Glutamatergic neuron (in vitro differentiated cells): ENCODE data around the gene DOCK10. TPM values are rescaled to one million over a fixed set of nuclear protein-coding genes. Genes with fewer than 3 reads are reported as not detected.

Experiments used
- DNase-seq: peaks from one replicate; pipeline ENCODE4 v3.0.0; 2022
- H3K27ac Mint-ChIP-seq: one replicate; pipeline ENCODE4 v1.8.0; 2020; ENCODE audit warnings: mild to moderate bottlenecking, mixed read lengths, inconsistent platforms; ENCODE audit not compliant: unreplicated experiment
- H3K27me3 Mint-ChIP-seq: one replicate; pipeline ENCODE4 v1.8.0; 2020; ENCODE audit warnings: mild to moderate bottlenecking, moderate library complexity, mixed read lengths, inconsistent platforms; ENCODE audit not compliant: unreplicated experiment
- H3K36me3 Mint-ChIP-seq: one replicate; pipeline ENCODE4 v1.8.0; 2020; ENCODE audit warnings: mild to moderate bottlenecking, mixed read lengths, inconsistent platforms; ENCODE audit not compliant: unreplicated experiment
- H3K4me1 Mint-ChIP-seq: one replicate; pipeline ENCODE4 v1.8.0; 2020; ENCODE audit warnings: mild to moderate bottlenecking, low read depth, mixed read lengths, inconsistent platforms; ENCODE audit not compliant: unreplicated experiment
- H3K4me3 Mint-ChIP-seq: one replicate; pipeline ENCODE4 v1.8.0; 2020; ENCODE audit warnings: mild to moderate bottlenecking, mixed read lengths, inconsistent platforms; ENCODE audit not compliant: unreplicated experiment
- H3K9me3 Mint-ChIP-seq: one replicate; pipeline ENCODE4 v1.8.0; 2020; ENCODE audit warnings: mild to moderate bottlenecking, moderate library complexity, mixed read lengths, inconsistent platforms; ENCODE audit not compliant: unreplicated experiment
- total RNA-seq: library from RNA; stranded (reverse); fragmentation: NEBNext Ultra II Directional; extraction: Animal tissue kit (Norgen Biotek cat#: 25700); gene quantifications from one replicate; pipeline ENCODE4 v1.2.1, GENCODE V29; 2021; ENCODE audit not compliant: unreplicated experiment
- TF ChIP-seq, protein P1 (sequence below): fragments of 200-600 bp; sonication (generic); IDR thresholded peaks from one replicate; pipeline ENCODE4 v1.5.0; 2021; ENCODE audit not compliant: partially characterized antibody, unreplicated experiment

DOCK10 gene
- total RNA-seq, 1 donor from 2014 or later, result 1.1 TPM

DNA sequence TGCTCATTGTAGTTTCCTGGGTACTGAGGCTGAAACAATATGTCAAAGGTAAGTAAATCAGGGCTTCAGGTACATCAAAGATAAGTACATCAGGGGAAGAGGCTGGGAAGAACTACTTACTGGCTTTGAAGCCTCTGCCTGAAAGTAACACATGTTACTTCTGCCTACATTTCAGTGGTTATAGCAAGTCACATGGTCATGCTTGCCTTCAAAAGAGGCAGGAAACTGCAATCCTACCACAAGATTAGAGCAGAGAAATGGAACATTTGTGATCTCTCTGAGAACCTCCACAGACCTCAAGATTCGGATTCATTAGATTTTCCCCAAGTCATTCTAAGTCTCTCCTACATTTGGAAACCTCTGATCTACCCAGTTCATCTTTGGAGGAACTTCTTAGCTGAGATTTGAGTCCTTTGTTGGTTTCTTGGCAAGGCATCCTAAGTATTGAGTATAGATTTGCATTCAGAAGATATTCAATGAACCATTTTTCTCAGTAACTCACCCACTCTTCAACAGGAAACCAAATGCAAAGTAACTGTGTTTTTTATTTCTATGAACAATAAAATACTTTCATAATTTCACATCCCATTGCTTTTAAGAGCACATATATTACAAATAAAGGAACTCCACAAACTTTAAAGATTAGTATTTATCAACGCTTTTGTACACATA lies 277.6 kb downstream of the DOCK10 start:
- H3K27ac Mint-ChIP-seq, result no peak overlapping the region

GRCh38 chr2:224757934-224758548 lies 284.2 kb downstream of the DOCK10 start:
- H3K27me3 Mint-ChIP-seq, result peaks cover 4% of the 10 kb centered on the region
- peaks cover 17% of the 10 kb centered on the region for H3K36me3 Mint-ChIP-seq
- no peak for DNase-seq
- H3K27ac Mint-ChIP-seq, result no peak overlapping the region
- TF ChIP-seq, protein P1, sequence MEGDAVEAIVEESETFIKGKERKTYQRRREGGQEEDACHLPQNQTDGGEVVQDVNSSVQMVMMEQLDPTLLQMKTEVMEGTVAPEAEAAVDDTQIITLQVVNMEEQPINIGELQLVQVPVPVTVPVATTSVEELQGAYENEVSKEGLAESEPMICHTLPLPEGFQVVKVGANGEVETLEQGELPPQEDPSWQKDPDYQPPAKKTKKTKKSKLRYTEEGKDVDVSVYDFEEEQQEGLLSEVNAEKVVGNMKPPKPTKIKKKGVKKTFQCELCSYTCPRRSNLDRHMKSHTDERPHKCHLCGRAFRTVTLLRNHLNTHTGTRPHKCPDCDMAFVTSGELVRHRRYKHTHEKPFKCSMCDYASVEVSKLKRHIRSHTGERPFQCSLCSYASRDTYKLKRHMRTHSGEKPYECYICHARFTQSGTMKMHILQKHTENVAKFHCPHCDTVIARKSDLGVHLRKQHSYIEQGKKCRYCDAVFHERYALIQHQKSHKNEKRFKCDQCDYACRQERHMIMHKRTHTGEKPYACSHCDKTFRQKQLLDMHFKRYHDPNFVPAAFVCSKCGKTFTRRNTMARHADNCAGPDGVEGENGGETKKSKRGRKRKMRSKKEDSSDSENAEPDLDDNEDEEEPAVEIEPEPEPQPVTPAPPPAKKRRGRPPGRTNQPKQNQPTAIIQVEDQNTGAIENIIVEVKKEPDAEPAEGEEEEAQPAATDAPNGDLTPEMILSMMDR, result no peak
- H3K4me1 Mint-ChIP-seq, result no peaks in the 10 kb centered on the region
- no peak overlapping the region for H3K4me3 Mint-ChIP-seq
- peaks cover 6% of the 10 kb centered on the region for H3K9me3 Mint-ChIP-seq

More for the DNA sequence above, 277.6 kb downstream of the DOCK10 start:
- Mint-ChIP-seq H3K4me1 (no peaks in the 10 kb centered on the region), H3K9me3 (no peaks in the 10 kb centered on the region), H3K27me3 (no peaks in the 10 kb centered on the region), H3K4me3 (no peak overlapping the region), H3K36me3 (no peaks in the 10 kb centered on the region)
- TF ChIP-seq, protein P1, result no peak
- no peak for DNase-seq

DNA sequence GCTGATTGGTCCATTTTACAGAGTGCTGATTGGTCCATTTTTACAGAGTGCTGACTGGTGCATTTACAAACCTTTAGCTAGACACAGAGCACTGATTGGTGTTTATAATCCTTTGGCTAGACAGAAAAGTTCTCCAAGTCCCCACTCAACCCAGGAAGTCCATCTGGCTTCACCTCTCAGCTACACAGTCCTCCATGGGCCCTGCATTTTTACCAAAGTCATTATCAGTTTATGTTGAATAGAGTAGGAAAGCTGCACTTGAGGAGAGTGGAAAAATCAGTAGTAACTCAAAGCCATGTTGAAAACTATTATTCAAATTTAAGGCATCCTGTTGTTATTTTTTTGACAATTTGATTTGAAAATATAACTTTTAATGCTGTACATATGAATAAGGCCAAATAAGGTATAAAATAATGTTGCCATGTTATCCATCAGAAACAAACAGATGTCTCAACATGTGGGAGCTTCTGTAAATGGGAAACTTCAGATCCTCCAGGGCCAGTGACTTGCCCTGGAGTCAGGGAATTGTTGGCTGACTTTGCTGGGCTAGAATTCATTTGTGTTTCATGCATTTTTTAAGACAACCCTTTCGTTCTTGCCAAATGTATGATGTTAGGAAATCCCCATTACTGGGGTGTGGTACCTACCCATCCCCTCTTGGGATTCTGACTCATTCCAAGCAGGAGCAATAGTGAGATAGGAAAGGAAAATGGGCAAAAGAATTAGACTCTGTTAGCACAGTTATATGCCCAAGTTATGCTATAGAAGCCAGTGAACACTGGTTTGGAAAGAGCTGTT lies 288.3 kb downstream of the DOCK10 start:
- peaks cover 6% of the 10 kb centered on the region for H3K9me3 Mint-ChIP-seq

DNA sequence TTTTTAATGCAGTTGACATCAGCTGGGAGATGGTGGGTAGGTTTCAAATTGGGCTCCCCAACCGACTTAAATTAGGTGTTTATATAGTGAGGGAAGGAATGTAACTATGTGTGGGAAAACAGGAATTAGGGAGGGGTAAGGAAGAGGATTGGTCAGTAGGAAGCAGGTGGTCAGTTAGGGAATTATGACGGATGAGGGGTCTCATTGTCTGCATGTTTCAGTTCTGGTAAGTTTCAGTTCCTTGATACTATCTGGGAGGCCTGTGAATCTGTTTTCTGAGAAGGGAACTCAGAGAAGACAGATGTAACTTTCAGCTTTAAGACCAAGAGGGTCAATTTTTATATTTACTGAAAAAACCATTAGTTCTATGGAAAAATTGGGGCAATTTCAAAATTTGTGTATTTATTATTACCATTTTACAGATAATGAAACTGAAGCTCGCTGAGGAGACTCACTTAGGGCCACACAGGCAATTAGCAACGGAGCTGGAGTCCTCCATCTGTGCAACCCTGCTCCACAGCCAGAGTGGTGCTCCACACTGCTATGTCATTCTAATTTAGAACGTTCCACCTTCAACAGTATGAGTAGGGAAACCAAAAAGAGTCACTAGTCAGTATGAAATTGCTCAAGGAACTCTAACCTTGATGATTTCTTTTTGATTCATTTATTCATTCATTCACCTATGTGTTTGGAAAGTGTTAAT lies 290.1 kb downstream of the DOCK10 start:
- Mint-ChIP-seq H3K27ac (no peak overlapping the region), H3K4me1 (no peaks in the 10 kb centered on the region), H3K27me3 (peaks cover 4% of the 10 kb centered on the region), H3K36me3 (peaks cover 5% of the 10 kb centered on the region), H3K4me3 (no peak overlapping the region), H3K9me3 (peaks cover under 1% of the 10 kb centered on the region)
- TF ChIP-seq, protein P1, result no peak
- no peak for DNase-seq

More for the DNA sequence above, 288.3 kb downstream of the DOCK10 start:
- TF ChIP-seq, protein P1, result no peak
- DNase-seq, result no peak
- H3K27me3 Mint-ChIP-seq, result peaks cover 4% of the 10 kb centered on the region
- H3K36me3 Mint-ChIP-seq, result peaks cover 16% of the 10 kb centered on the region
- no peak overlapping the region for H3K4me3 Mint-ChIP-seq
- no peaks in the 10 kb centered on the region for H3K4me1 Mint-ChIP-seq
- no peak overlapping the region for H3K27ac Mint-ChIP-seq
